Endothelial cell of umbilical vein (primary cell): ENCODE measurements around the gene APMAP. TPM values are rescaled to one million over a fixed set of nuclear protein-coding genes. Genes with fewer than 3 reads are reported as not detected.

Source experiments
- BruUV-seq: library from RNA; stranded (reverse); fragments of 400-500 nt; replicated peaks from 2 replicates; lab custom pipeline; 2021; lab: Mats Ljungman, UMichigan
- CTCF ChIA-PET: fragments of 300-600, 350-600 bp; sonication (Branson Sonifier 250); formaldehyde crosslinking; loops from one replicate; lab custom pipeline; 2021; ENCODE audit warnings: antibody characterized with exemption, inconsistent platforms; lab: Charles Lee
- POLR2A ChIA-PET: fragments of 300-600, 350-600 bp; sonication (Branson Sonifier 250); formaldehyde crosslinking; loops from one replicate; lab custom pipeline; 2021; ENCODE audit warnings: antibody characterized with exemption, inconsistent platforms; lab: Charles Lee
- DNase-seq: peaks from one replicate; pipeline ENCODE4 v3.0.0-alpha.2; 2011; ENCODE audit warnings: low read depth, low spot score
- FAIRE-seq: peaks from 2 replicates; lab custom pipeline; 2011; peaks lifted over from hg19 to GRCh38; lab: Jason Lieb, UNC
- H2AFZ ChIP-seq: 2 replicates; pipeline ENCODE4 v1.6.0; 2012; ENCODE audit warnings: low read depth, low read length, control low read depth, inconsistent platforms
- H3K27ac ChIP-seq: 2 replicates; pipeline ENCODE4 v1.5.1; 2011; ENCODE audit warnings: low read depth, mild to moderate bottlenecking, control low read depth, low read length, moderate library complexity; ENCODE audit not compliant: insufficient read depth
- H3K27me3 ChIP-seq, 2 experiments: 2 replicates each; pipeline versions ENCODE4 v1.6.0 to v1.6.1; 2011; ENCODE audit warnings: low read length in 2 of 2, mixed read lengths in 1 of 2; ENCODE audit not compliant: control insufficient read depth in 2 of 2, insufficient read depth in 2 of 2
- H3K36me3 ChIP-seq, 2 experiments: 2 replicates in 1 of 2; 3 replicates in 1 of 2; pipeline ENCODE4 v1.5.1; 2011; ENCODE audit warnings: low read length in 2 of 2, mild to moderate bottlenecking in 1 of 2, moderate library complexity in 1 of 2; ENCODE audit not compliant: control insufficient read depth in 2 of 2, insufficient read depth in 2 of 2; ENCODE audit errors: extremely low read depth in 1 of 2
- H3K4me1 ChIP-seq: 3 replicates; pipeline ENCODE4 v1.5.1; 2011; ENCODE audit warnings: mild to moderate bottlenecking, low read length; ENCODE audit not compliant: control insufficient read depth, insufficient read depth; ENCODE audit errors: extremely low read depth
- H3K4me2 ChIP-seq: 2 replicates; pipeline ENCODE4 v1.6.1; 2011; ENCODE audit warnings: low read length, control low read depth, mixed read lengths; ENCODE audit not compliant: insufficient read depth
- H3K4me3 ChIP-seq, 3 experiments: fragments of 200-600 bp in 1 of 3; sonication (generic), shearing (Covaris generic) in 1 of 3; replicated peaks in 1 of 3; 2 replicates each; pipeline ENCODE4 v1.5.1; 2011 to 2016; ENCODE audit warnings: control low read depth in 3 of 3, low read length in 3 of 3, mild to moderate bottlenecking in 2 of 3, inconsistent platforms in 1 of 3, low read depth in 1 of 3, moderate library complexity in 1 of 3; ENCODE audit not compliant: insufficient read depth in 1 of 3
- H3K79me2 ChIP-seq: 2 replicates; pipeline ENCODE4 v1.6.0; 2012; ENCODE audit warnings: low read length, inconsistent platforms; ENCODE audit not compliant: control insufficient read depth, insufficient read depth
- H3K9ac ChIP-seq: replicated peaks from 2 replicates; pipeline ENCODE3; 2011; ENCODE audit warnings: low read length, control low read depth; ENCODE audit not compliant: insufficient read depth; ENCODE audit errors: extremely low read depth
- H3K9me1 ChIP-seq: replicated peaks from 3 replicates; pipeline ENCODE4 v1.6.0; 2011; ENCODE audit warnings: mild to moderate bottlenecking, low read length; ENCODE audit not compliant: control insufficient read depth, insufficient read depth; ENCODE audit errors: extremely low read depth
- H3K9me3 ChIP-seq: replicated peaks from 2 replicates; pipeline ENCODE4 v1.5.1; 2012; ENCODE audit warnings: low read length, inconsistent platforms; ENCODE audit not compliant: control insufficient read depth, insufficient read depth
- H4K20me1 ChIP-seq: replicated peaks from 2 replicates; pipeline ENCODE3; 2011; ENCODE audit warnings: mild to moderate bottlenecking, low read length; ENCODE audit not compliant: control insufficient read depth, insufficient read depth; ENCODE audit errors: extremely low read depth
- EZH2 ChIP-seq: IDR thresholded peaks from 2 replicates; pipeline ENCODE4 v1.6.1; 2012; ENCODE audit warnings: borderline replicate concordance, low read depth, mild to moderate bottlenecking, moderate library complexity, low read length, inconsistent platforms; ENCODE audit not compliant: severe bottlenecking
- MAX ChIP-seq: IDR thresholded peaks from 2 replicates; pipeline ENCODE4 v1.6.1; 2011; ENCODE audit not compliant: insufficient read depth, insufficient read length
- MYC ChIP-seq: IDR thresholded peaks from one replicate; pipeline ENCODE4 v1.6.1; 2011; ENCODE audit warnings: mild to moderate bottlenecking, low read depth, low read length
- POLR2A ChIP-seq: IDR thresholded peaks from 2 replicates; pipeline ENCODE4 v1.6.1; 2012; ENCODE audit warnings: low read depth, mild to moderate bottlenecking, control low read depth, low read length
- POLR2AphosphoS5 ChIP-seq: IDR thresholded peaks from 2 replicates; pipeline ENCODE4 v1.6.1; 2012; ENCODE audit warnings: low read depth, mild to moderate bottlenecking, control low read depth, low read length, moderate library complexity; ENCODE audit not compliant: insufficient read depth
- dilution Hi-C: fragments of 300-500 bp; cut with MboI; formaldehyde crosslinking; loops from one replicate; pipeline ENCODE4 v1.15.0; 2019; ENCODE audit warnings: low sequenced_read_pairs; ENCODE audit not compliant: extremely low pct_ligation_motif_present
- intact Hi-C: fragments of 100-400 bp; cut with micrococcal nuclease; formaldehyde crosslinking; loops from one replicate; pipeline ENCODE4 v1.10.0; 2022
- polyA plus RNA-seq, 4 experiments: library from polyadenylated mRNA; depleted of rRNA in 3 of 4; stranded (reverse) in 3 of 4; unstranded in 1 of 4; fragments of >200 nt; gene quantifications; 2 replicates each; pipeline versions ENCODE4 v1.2.1 to v1.2.3, GENCODE V29; 2011 to 2012; ENCODE audit warnings: missing spikeins in 1 of 4
- total RNA-seq: library from RNA; stranded (reverse); gene quantifications from 2 replicates; pipeline ENCODE4 v1.2.3, GENCODE V29; 2021
- TF ChIP-seq, protein P1 (sequence below), 2 donors: IDR thresholded peaks; 1 replicate in 1 of 2; 2 replicates in 1 of 2; pipeline ENCODE4 v1.5.1; 2011; ENCODE audit warnings: low read length in 2 of 2, mild to moderate bottlenecking in 2 of 2, moderate library complexity in 2 of 2, control low read depth in 1 of 2, inconsistent platforms in 1 of 2, low read depth in 1 of 2; ENCODE audit not compliant: insufficient read depth in 1 of 2; ENCODE audit errors: extremely low read depth in 1 of 2

The APMAP gene
- total and polyA plus RNA-seq, 2 donors (not counting 3 experiments of a cell fraction or from before 2014, with no cell fraction given), result 80.7 to 110 TPM

DNA sequence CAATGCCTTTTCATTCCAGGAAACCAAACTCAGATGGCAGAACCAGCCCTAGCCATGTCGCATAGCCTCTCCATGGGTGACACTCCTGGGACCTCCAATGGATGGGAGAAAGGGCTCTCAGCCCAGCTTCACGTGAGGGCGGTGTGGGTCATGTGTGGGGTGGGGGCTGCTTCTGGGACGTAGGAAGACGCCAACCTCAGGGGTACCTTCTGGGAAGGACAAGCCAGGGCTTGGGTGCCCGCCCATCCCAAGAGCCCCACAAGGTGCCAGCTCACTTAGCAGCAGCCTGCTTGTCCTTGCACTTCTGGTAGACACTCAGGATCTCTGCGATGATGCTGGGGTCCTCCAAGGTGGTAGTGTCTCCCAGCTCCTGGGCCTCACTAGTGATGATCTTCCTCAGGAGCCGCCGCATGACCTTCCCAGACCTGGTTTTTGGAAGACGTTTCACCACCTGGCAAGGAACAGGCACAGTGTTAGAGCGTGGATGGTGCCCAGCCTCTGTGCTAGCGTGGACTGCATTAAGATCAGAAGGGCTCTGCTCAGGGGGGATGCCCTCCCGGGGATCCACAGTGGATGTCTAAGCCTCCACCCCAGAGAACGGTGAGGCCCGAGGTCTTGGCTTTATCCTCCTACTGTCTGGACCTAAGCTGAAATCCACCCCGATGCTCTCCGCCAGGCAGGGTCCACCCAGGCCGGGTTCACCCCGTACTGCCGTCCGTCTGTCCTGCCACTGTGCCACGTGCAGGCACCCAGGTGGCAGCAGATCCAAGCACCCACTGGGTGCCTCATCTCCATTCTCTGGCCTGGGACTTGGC lies 15.1 kb upstream of the APMAP start:
- no peak for TF ChIP-seq MYC
- no peak for TF ChIP-seq EZH2
- no peak for TF ChIP-seq POLR2A
- no peak for TF ChIP-seq MAX
- no peak for TF ChIP-seq POLR2AphosphoS5
- TF ChIP-seq, protein P1, sequence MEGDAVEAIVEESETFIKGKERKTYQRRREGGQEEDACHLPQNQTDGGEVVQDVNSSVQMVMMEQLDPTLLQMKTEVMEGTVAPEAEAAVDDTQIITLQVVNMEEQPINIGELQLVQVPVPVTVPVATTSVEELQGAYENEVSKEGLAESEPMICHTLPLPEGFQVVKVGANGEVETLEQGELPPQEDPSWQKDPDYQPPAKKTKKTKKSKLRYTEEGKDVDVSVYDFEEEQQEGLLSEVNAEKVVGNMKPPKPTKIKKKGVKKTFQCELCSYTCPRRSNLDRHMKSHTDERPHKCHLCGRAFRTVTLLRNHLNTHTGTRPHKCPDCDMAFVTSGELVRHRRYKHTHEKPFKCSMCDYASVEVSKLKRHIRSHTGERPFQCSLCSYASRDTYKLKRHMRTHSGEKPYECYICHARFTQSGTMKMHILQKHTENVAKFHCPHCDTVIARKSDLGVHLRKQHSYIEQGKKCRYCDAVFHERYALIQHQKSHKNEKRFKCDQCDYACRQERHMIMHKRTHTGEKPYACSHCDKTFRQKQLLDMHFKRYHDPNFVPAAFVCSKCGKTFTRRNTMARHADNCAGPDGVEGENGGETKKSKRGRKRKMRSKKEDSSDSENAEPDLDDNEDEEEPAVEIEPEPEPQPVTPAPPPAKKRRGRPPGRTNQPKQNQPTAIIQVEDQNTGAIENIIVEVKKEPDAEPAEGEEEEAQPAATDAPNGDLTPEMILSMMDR (IDR thresholded peaks at IDR 0.05; ENCODE audit: extremely low read depth in 1 of 2, insufficient read depth in 1 of 2, low read depth in 1 of 2, low read length in 2 of 2), result no peak
- dilution Hi-C loops, result no loop called here

More for the DNA sequence above, 15.1 kb upstream of the APMAP start:
- no TSS peak for BruUV-seq
- no peaks in the 10 kb centered on the region for H4K20me1 ChIP-seq
- no peaks in the 10 kb centered on the region for H3K4me1 ChIP-seq
- H3K9ac ChIP-seq, result no peak overlapping the region
- FAIRE-seq (no peak), DNase-seq (no peak)
- intact Hi-C loops, result no loop called here
- POLR2A ChIA-PET, result no interaction called here
- H3K36me3 ChIP-seq, result no peaks in the 10 kb centered on the region
- no peak overlapping the region for H2AFZ ChIP-seq
- H3K27ac ChIP-seq, result no peak overlapping the region
- no peaks in the 10 kb centered on the region for H3K27me3 ChIP-seq
- no peak overlapping the region for H3K4me2 ChIP-seq
- no peaks in the 10 kb centered on the region for H3K9me3 ChIP-seq
- no peak overlapping the region for H3K4me3 ChIP-seq
- no peaks in the 10 kb centered on the region for H3K79me2 ChIP-seq
- CTCF ChIA-PET, result no interaction called here
- no peaks in the 10 kb centered on the region for H3K9me1 ChIP-seq
